Endothelial cell of umbilical vein (primary cell): ENCODE measurements around the gene BCL2.

Source experiments
- CTCF ChIP-seq, 2 donors: IDR thresholded peaks; 1 replicate in 1 of 2; 2 replicates in 1 of 2; pipeline ENCODE4 v1.5.1; 2011; ENCODE audit warnings: low read length in 2 of 2, mild to moderate bottlenecking in 2 of 2, moderate library complexity in 2 of 2, control low read depth in 1 of 2, inconsistent platforms in 1 of 2, low read depth in 1 of 2; ENCODE audit not compliant: insufficient read depth in 1 of 2; ENCODE audit errors: extremely low read depth in 1 of 2
- EZH2 ChIP-seq: IDR thresholded peaks from 2 replicates; pipeline ENCODE4 v1.6.1; 2012; ENCODE audit warnings: borderline replicate concordance, low read depth, mild to moderate bottlenecking, moderate library complexity, low read length, inconsistent platforms; ENCODE audit not compliant: severe bottlenecking
- FOS ChIP-seq: IDR thresholded peaks from 2 replicates; pipeline ENCODE4 v1.6.1; 2011; ENCODE audit warnings: mild to moderate bottlenecking, low read length, moderate library complexity, borderline replicate concordance; ENCODE audit not compliant: insufficient read depth
- MYC ChIP-seq: IDR thresholded peaks from one replicate; pipeline ENCODE4 v1.6.1; 2011; ENCODE audit warnings: mild to moderate bottlenecking, low read depth, low read length
- POLR2A ChIP-seq: IDR thresholded peaks from 2 replicates; pipeline ENCODE4 v1.6.1; 2012; ENCODE audit warnings: low read depth, mild to moderate bottlenecking, control low read depth, low read length
- POLR2AphosphoS5 ChIP-seq: IDR thresholded peaks from 2 replicates; pipeline ENCODE4 v1.6.1; 2012; ENCODE audit warnings: low read depth, mild to moderate bottlenecking, control low read depth, low read length, moderate library complexity; ENCODE audit not compliant: insufficient read depth

DNA sequence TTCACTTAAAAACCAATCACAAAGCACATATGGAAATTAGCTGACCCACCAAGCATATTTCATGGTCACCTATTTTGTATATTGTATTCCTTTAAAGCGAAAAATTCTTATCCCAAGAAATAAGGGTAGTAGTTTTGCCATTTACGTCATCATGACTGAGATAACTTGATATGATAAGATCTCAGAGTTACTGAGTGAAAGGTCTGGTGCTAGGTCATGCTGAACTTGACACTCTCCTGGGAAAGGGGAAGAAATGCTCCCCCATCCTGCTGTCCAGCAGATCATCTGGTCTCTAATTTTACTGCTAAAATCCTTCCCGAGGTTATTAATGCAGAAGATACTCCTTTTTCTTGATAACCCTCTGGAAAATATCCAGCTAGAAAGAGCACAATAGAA lies 78.3 kb downstream of the BCL2 start:
- no peak for TF ChIP-seq MYC
- TF ChIP-seq EZH2: no peak
- TF ChIP-seq CTCF (IDR thresholded peaks at IDR 0.05; ENCODE audit: extremely low read depth in 1 of 2, insufficient read depth in 1 of 2, low read depth in 1 of 2, low read length in 2 of 2): no peak
- TF ChIP-seq POLR2A: no peak
- TF ChIP-seq POLR2AphosphoS5: no peak
- TF ChIP-seq FOS: no peak
